Keratinocyte (primary cell): Measurements from ENCODE around the gene CLDND2. TPM values are rescaled to one million over a fixed set of nuclear protein-coding genes. Genes with fewer than 3 reads are reported as not detected.

ENCODE experiments used
- DNase-seq: peaks from one replicate; pipeline ENCODE4 v3.0.0-alpha.2; 2011; ENCODE audit warnings: low read depth, missing footprints, low spot score
- FAIRE-seq: peaks from 2 replicates; lab custom pipeline; 2011; peaks lifted over from hg19 to GRCh38; lab: Jason Lieb, UNC
- H2AFZ ChIP-seq: 2 replicates; pipeline ENCODE4 v1.6.0; 2012; ENCODE audit warnings: low read length, control low read depth, inconsistent platforms; ENCODE audit not compliant: control insufficient read depth
- H3K27ac ChIP-seq: 2 replicates; pipeline ENCODE4 v1.5.1; 2011; ENCODE audit warnings: low read length; ENCODE audit not compliant: control insufficient read depth, insufficient read depth
- H3K27me3 ChIP-seq: 3 replicates; pipeline ENCODE4 v1.6.0; 2011; ENCODE audit warnings: low read length; ENCODE audit not compliant: control insufficient read depth, insufficient read depth; ENCODE audit errors: extremely low read depth
- H3K36me3 ChIP-seq, 2 experiments: 2 replicates in 1 of 2; 3 replicates in 1 of 2; pipeline ENCODE4 v1.5.1; 2011; ENCODE audit warnings: low read length in 2 of 2, mild to moderate bottlenecking in 1 of 2; ENCODE audit not compliant: control insufficient read depth in 2 of 2, insufficient read depth in 2 of 2; ENCODE audit errors: extremely low read depth in 1 of 2
- H3K4me1 ChIP-seq: 3 replicates; pipeline ENCODE4 v1.5.1; 2011; ENCODE audit warnings: low read length; ENCODE audit not compliant: control insufficient read depth, insufficient read depth; ENCODE audit errors: extremely low read depth
- H3K4me2 ChIP-seq: 3 replicates; pipeline ENCODE4 v1.6.0; 2011; ENCODE audit warnings: low read depth, low read length; ENCODE audit not compliant: control insufficient read depth, insufficient read depth; ENCODE audit errors: extremely low read depth
- H3K4me3 ChIP-seq, 3 experiments: fragments of 200-600 bp in 1 of 3; sonication (generic) in 1 of 3; 2 replicates in 2 of 3; 3 replicates in 1 of 3; pipeline ENCODE4 v1.5.1; 2011 to 2016; ENCODE audit warnings: low read length in 3 of 3, mild to moderate bottlenecking in 3 of 3, control low read depth in 2 of 3, inconsistent platforms in 1 of 3, low read depth in 1 of 3, mixed read lengths in 1 of 3, mixed run types in 1 of 3, moderate library complexity in 1 of 3; ENCODE audit not compliant: control insufficient read depth in 2 of 3, insufficient read depth in 2 of 3; ENCODE audit errors: extremely low read depth in 1 of 3
- H3K79me2 ChIP-seq: 2 replicates; pipeline ENCODE4 v1.6.0; 2012; ENCODE audit warnings: low read length; ENCODE audit not compliant: control insufficient read depth, insufficient read depth
- H3K9ac ChIP-seq: 3 replicates; pipeline ENCODE4 v1.6.0; 2011; ENCODE audit warnings: low read length; ENCODE audit not compliant: control insufficient read depth, insufficient read depth; ENCODE audit errors: extremely low read depth
- H3K9me1 ChIP-seq: 3 replicates; pipeline ENCODE4 v1.6.0; 2011; ENCODE audit warnings: low read length; ENCODE audit not compliant: control insufficient read depth, insufficient read depth; ENCODE audit errors: extremely low read depth
- H3K9me3 ChIP-seq: 2 replicates; pipeline ENCODE4 v1.5.1; 2012; ENCODE audit warnings: low read depth, low read length; ENCODE audit not compliant: control insufficient read depth
- H4K20me1 ChIP-seq: 3 replicates; pipeline ENCODE4 v1.6.0; 2011; ENCODE audit warnings: low read length; ENCODE audit not compliant: control insufficient read depth, insufficient read depth; ENCODE audit errors: extremely low read depth
- CTCF ChIP-seq, 3 experiments: IDR thresholded peaks in 1 of 3; conservative IDR thresholded peaks in 1 of 3; optimal IDR thresholded peaks in 1 of 3; 2 replicates in 2 of 3; 3 replicates in 1 of 3; pipeline versions ENCODE3 to v1.5.1; 2011; ENCODE audit warnings: low read length in 3 of 3, mild to moderate bottlenecking in 3 of 3, moderate library complexity in 2 of 3, control low read depth in 1 of 3, inconsistent platforms in 1 of 3; ENCODE audit not compliant: insufficient read depth in 2 of 3; ENCODE audit errors: extremely low read depth in 1 of 3
- EZH2 ChIP-seq: IDR thresholded peaks from one replicate; pipeline ENCODE4 v1.6.1; 2012; ENCODE audit warnings: inconsistent platforms, mild to moderate bottlenecking, low read length, moderate library complexity
- dilution Hi-C: fragments of 300-500 bp; cut with MboI; formaldehyde crosslinking; loops from one replicate; pipeline ENCODE4 v1.7.0; 2020; ENCODE audit warnings: low sequenced_read_pairs; ENCODE audit not compliant: extremely low pct_ligation_motif_present
- polyA plus RNA-seq, 5 experiments: library from polyadenylated mRNA; depleted of rRNA in 3 of 5; stranded (reverse) in 3 of 5; stranded (forward) in 1 of 5; unstranded in 1 of 5; fragments of >200 nt; gene quantifications; 1 replicate in 1 of 5; 2 replicates in 3 of 5; 3 replicates in 1 of 5; pipeline versions ENCODE4 v1.2.1 to v1.2.3, GENCODE V29; 2011 to 2012; ENCODE audit warnings: missing spikeins in 2 of 5, low read depth in 1 of 5, low replicate concordance in 1 of 5

CLDND2 gene
- polyA plus RNA-seq, 1 donor (not counting 4 experiments of a cell fraction or from before 2014, with no cell fraction given): 0.37 TPM

DNA sequence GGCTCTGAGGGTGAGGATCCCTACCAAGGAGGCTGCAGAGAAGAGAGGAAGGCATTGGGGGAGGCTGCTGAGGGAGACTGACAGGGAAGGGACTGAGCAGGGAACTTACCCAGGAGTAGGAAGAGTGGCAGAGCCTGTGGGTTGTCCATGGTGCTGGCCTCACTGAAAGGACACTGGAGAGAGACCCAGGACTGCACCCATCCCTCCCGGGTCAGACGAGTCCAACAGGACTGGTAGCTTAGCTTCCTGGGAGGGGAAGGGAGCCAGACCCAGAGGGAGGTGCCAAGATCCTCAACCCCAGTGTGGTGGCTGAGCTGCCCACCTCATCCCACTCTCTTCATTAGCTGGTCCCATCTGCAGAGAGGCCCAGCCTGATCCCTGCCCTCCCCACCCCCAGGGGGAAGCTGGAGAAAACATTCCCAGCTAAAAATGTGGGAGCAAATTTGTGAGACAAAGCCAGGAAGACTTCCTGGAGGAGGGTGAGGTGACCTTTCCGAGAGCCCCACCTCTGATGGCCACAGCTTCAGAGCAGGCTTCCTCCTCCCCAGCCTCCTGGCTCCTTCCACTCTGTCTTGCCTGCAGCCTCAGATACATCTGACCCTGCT, 26.7 kb downstream of the CLDND2 start, which contains the start of gene VSIG10L:
Gene VSIG10L, minus strand, starts transcription at position 164 of the 605 bp plus-strand sequence. Its CDS starts 15 bp downstream, at position 149.
- dilution Hi-C loops: no loop called here
- no peaks in the 10 kb centered on the region for H3K27me3 ChIP-seq
- no peaks in the 10 kb centered on the region for H3K79me2 ChIP-seq
- no peak within 1 kb of the TSS for H2AFZ ChIP-seq
- H3K9me3 ChIP-seq: no peaks in the 10 kb centered on the region
- H3K4me2 ChIP-seq: no peak within 1 kb of the TSS
- H4K20me1 ChIP-seq: no peaks in the 10 kb centered on the region
- DNase-seq (no peak), FAIRE-seq (no peak)
- H3K4me1 ChIP-seq: peaks cover 8% of the 10 kb centered on the region
- no peak within 1 kb of the TSS for H3K4me3 ChIP-seq
- H3K9ac ChIP-seq: no peak within 1 kb of the TSS
- TF ChIP-seq EZH2: no peak
- TF ChIP-seq CTCF (optimal IDR thresholded peaks at IDR 0.05 in 1 of 3, IDR thresholded peaks at IDR 0.05 in 1 of 3, conservative IDR thresholded peaks at IDR 0.05 in 1 of 3; ENCODE audit: extremely low read depth in 1 of 3, insufficient read depth in 2 of 3, low read length in 3 of 3): no peak
- H3K27ac ChIP-seq: no peak within 1 kb of the TSS
- peaks cover 4 to 13% of the 10 kb centered on the region in 2 experiments for H3K36me3 ChIP-seq
- H3K9me1 ChIP-seq: no peaks in the 10 kb centered on the region

GRCh38 chr19:51341066-51341465, 27.7 kb downstream of the CLDND2 start:
- Histone ChIP-seq H4K20me1 (no peaks in the 10 kb centered on the region), H3K9ac (no peak overlapping the region), H3K27ac (no peak overlapping the region), H3K36me3 (peaks cover 4 to 7% of the 10 kb centered on the region in 2 experiments), H3K9me3 (no peaks in the 10 kb centered on the region), H2AFZ (no peak overlapping the region), H3K4me2 (no peak overlapping the region), H3K9me1 (no peaks in the 10 kb centered on the region), H3K79me2 (no peaks in the 10 kb centered on the region), H3K4me1 (peaks cover 8% of the 10 kb centered on the region), H3K27me3 (no peaks in the 10 kb centered on the region), H3K4me3 (no peak overlapping the region)
- dilution Hi-C loops: no loop called here
- TF ChIP-seq CTCF (optimal IDR thresholded peaks at IDR 0.05 in 1 of 3, IDR thresholded peaks at IDR 0.05 in 1 of 3, conservative IDR thresholded peaks at IDR 0.05 in 1 of 3; ENCODE audit: extremely low read depth in 1 of 3, insufficient read depth in 2 of 3, low read length in 3 of 3): no peak
- no peak for TF ChIP-seq EZH2
- FAIRE-seq: no peak
- DNase-seq: no peak
